ENCODE results near the gene RSPH10B2. TPM values are rescaled to one million over a fixed set of nuclear protein-coding genes. Genes with fewer than 3 reads are reported as not detected.
A peak's percentile ranks its signal among the peaks of the same experiment; 100 is the strongest.
"Not testable (repeated sequence)": the region's sequence is repeated elsewhere in the genome, so short reads cannot be mapped to it uniquely, and the experiment has no call there.

The RSPH10B2 gene
- total RNA-seq, 2 donors from 2014 or later: 0.19 TPM; not detected in 1

DNA sequence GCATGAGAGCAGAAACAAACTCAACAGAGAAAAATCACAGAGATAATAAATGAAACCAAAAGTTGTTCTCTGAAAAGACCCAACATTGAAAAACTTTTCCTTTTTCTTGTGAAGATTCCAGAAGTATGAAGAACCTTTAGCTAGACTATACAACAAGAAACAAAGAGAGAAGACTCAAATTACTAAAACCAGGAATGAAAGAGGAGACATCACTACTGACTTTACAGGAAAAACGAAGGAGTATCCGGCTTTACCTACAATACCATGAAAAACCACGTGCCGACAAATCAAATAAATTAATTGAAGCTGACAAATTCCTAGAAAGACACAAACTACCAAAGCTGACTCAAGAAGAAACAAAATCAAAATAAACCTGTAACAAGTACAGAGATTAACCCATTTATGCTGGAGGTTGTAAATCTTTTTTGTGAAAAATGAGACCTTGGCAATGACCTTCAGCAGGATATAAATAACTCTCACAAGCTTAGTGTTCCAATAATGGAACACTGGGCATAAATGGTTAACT lies 53.6 kb downstream of the RSPH10B2 start:
- not testable (repeated sequence) for H3K4me3 ChIP-seq; H3K4me1 ChIP-seq; H3K27ac ChIP-seq; DNase-seq (ENCODE audit: low spot score); H3K27me3 ChIP-seq; H3K9me3 ChIP-seq; H3K36me3 ChIP-seq

DNA sequence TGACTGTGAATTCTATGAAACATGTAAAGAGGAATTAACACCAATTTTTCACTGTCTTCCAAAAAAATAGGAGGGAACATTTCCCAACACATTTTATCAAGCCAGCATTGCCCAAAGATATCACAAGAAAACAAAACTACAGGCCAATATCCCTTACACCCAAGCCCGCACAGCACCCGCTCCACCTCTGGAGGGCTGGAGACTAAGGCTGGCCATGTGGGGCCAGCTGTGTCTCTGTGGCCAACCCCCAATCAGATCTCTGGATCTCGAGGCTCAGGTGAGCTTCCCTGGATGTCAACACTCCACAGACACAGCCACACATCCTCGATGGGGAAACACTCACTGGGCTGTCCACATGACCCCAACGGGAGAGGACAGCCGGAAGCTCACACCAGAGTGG lies 54.1 kb downstream of the RSPH10B2 start:
- H3K4me3 ChIP-seq; H3K36me3 ChIP-seq; H3K27ac ChIP-seq; DNase-seq (ENCODE audit: low spot score); H3K9me3 ChIP-seq; H3K27me3 ChIP-seq; H3K4me1 ChIP-seq: not testable (repeated sequence)

DNA sequence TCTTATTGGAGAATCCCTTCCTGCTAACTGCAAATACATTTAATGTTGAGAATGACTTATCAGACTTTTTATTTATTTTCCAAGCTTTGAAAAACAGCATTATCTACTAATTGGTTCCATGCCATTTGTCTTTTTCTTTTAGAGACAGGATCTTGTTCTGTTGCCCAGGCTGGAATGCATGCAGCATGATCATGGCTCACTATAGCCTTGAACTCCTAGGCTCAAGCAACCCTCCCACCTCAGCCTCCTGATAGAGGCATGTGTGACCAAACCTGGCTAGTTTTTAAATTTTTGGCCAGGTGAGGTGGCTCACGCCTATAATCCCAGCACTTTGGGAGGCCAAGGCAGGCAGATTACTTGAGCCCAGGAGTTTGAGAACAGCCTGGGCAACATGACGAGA lies 59.1 kb downstream of the RSPH10B2 start:
- not testable (repeated sequence) for H3K9me3 ChIP-seq; H3K4me3 ChIP-seq; H3K4me1 ChIP-seq; H3K27ac ChIP-seq; DNase-seq (ENCODE audit: low spot score); H3K36me3 ChIP-seq; H3K27me3 ChIP-seq

GRCh38 chr7:6815470-6815869 lies 61.6 kb downstream of the RSPH10B2 start:
- not testable (repeated sequence) for H3K27ac ChIP-seq; H3K4me1 ChIP-seq; H3K4me3 ChIP-seq; H3K36me3 ChIP-seq; H3K27me3 ChIP-seq; H3K9me3 ChIP-seq; DNase-seq (ENCODE audit: low spot score)

GRCh38 chr7:6821622-6822021 lies 67.7 kb downstream of the RSPH10B2 start:
- H3K27me3 ChIP-seq; H3K27ac ChIP-seq; H3K4me1 ChIP-seq; H3K4me3 ChIP-seq; DNase-seq (ENCODE audit: low spot score); H3K36me3 ChIP-seq; H3K9me3 ChIP-seq: not testable (repeated sequence)

DNA sequence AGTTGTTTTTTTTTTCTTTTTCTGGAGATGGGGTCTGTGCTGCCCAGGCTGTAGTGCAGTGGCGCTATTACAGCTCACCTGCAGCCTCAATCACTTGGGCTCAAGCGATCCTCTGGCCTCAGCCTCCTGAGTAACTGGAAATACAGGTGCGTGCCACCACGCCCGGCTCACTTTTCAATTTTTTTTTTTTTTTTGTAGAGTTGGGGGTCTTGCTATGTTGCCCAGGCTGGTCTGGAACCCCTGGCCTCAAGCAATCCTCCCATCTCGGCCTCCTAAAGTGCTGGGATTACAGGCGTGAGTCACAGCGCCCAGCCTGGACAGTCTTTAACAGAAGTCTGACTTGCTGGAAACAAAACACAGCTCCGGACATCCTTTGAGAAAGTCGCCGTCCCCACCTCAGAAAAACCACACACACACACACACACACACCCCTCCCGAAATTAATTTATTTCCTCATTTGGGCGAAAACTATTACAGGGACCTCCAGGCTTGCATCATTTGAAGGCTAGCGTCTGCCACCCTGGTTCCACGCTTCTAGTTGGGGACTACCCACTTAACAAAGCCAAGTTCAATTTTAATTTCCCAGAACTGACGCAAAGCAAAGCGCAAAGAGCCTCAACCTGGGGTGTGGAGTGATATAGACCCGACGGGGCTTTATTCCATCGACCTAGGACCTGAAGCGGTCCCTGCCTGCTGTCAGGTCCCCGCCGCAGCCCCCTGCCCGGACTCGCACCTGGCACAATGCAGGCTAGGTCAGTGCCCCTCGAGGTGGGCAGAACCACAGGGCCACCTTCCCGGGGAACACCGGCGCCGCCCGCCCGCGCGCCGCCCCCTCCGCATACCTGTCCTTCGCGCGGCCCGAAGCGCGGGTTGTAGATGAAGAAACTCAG lies 71.6 kb downstream of the RSPH10B2 start:
- H3K27me3 ChIP-seq; H3K36me3 ChIP-seq; H3K4me1 ChIP-seq; DNase-seq (ENCODE audit: low spot score); H3K9me3 ChIP-seq: not testable (repeated sequence)
- Histone ChIP-seq H3K27ac (peak overlapping the region in 1 of 2 donors; percentile 72), H3K4me3 (peak overlapping the region in 1 of 2 donors; percentile 67)

DNA sequence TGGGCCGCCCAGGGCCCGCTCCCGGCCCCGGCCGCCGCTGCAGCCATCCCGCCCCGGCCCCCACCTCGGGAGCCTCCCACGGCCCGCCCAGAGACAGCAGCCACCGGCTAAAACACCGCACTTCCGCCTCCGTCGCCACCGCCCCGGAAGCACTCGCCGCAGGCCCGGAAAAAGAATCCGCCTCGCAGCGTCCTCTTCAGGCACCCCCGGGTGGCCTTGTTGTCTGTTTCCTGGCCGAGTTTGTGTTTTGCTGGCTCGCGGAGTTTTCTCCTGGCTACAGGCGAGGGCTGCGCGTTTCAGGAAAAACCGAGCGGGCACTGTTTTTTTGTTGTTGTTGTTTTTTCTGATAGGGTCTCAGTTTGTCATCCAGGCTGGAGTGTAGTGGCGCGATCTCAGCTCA lies 72.2 kb downstream of the RSPH10B2 start, which contains the start of gene CCZ1B:
Gene CCZ1B, minus strand, starts transcription at position 125 of the 400 bp plus-strand sequence. Its CDS starts 78 bp downstream, at position 47.
- not testable (repeated sequence) for H3K4me1 ChIP-seq, H3K9me3 ChIP-seq, H3K27me3 ChIP-seq, H3K36me3 ChIP-seq
- TF ChIP-seq, protein P1, sequence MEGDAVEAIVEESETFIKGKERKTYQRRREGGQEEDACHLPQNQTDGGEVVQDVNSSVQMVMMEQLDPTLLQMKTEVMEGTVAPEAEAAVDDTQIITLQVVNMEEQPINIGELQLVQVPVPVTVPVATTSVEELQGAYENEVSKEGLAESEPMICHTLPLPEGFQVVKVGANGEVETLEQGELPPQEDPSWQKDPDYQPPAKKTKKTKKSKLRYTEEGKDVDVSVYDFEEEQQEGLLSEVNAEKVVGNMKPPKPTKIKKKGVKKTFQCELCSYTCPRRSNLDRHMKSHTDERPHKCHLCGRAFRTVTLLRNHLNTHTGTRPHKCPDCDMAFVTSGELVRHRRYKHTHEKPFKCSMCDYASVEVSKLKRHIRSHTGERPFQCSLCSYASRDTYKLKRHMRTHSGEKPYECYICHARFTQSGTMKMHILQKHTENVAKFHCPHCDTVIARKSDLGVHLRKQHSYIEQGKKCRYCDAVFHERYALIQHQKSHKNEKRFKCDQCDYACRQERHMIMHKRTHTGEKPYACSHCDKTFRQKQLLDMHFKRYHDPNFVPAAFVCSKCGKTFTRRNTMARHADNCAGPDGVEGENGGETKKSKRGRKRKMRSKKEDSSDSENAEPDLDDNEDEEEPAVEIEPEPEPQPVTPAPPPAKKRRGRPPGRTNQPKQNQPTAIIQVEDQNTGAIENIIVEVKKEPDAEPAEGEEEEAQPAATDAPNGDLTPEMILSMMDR (IDR thresholded peaks at IDR 0.05): peak in 1 of 2 donors; percentile 48
- H3K27ac ChIP-seq: peak within 1 kb of the TSS; percentile 58 to 72
- peak within 1 kb of the TSS; percentile 64 to 67 for H3K4me3 ChIP-seq
- DNase-seq (ENCODE audit: low spot score): peak; percentile 73

DNA sequence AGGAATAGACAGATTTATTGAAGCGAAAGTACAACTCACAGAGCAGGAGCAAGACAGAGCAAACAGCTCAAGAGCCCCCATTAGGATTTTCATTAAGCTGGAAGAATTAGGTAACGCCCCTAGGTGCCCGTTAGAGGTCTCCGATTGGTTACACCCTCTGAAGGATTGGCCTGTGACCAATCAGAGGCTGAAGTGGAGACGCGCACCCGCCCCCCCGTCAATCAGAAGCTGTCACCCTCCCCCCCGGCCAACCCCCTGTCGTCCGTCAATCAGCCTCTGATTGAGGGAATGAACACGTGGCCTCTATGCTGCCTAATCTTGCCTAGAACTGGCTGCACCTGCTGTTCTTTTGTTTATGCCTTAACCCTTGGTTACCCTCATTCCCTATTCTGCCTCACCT lies 73.3 kb downstream of the RSPH10B2 start:
- not testable (repeated sequence) for H3K9me3 ChIP-seq; H3K4me1 ChIP-seq; H3K27ac ChIP-seq; DNase-seq (ENCODE audit: low spot score); H3K36me3 ChIP-seq; H3K4me3 ChIP-seq; H3K27me3 ChIP-seq

- not testable (repeated sequence) for H3K4me1 ChIP-seq; H3K36me3 ChIP-seq; H3K27me3 ChIP-seq; H3K4me3 ChIP-seq; DNase-seq (ENCODE audit: low spot score); H3K27ac ChIP-seq; H3K9me3 ChIP-seq
Measured at GRCh38 chr7:6829616-6830015, 75.7 kb downstream of the RSPH10B2 start.

- H3K9me3 ChIP-seq; DNase-seq (ENCODE audit: low spot score); H3K36me3 ChIP-seq; H3K4me1 ChIP-seq; H3K27ac ChIP-seq; H3K27me3 ChIP-seq; H3K4me3 ChIP-seq: not testable (repeated sequence)
Measured at GRCh38 chr7:6830026-6830425, 76.1 kb downstream of the RSPH10B2 start.
